Gastrocnemius medialis (tissue), 4 donors: Measurements from ENCODE around the gene EPHA2. TPM values are rescaled to one million over a fixed set of nuclear protein-coding genes. Genes with fewer than 3 reads are reported as not detected.
A peak's percentile ranks its signal among the peaks of the same experiment; 100 is the strongest.

Source experiments
- ATAC-seq, 2 donors: fragments of 150-250 bp; one replicate each; pipeline ENCODE4 v1.9.1; 2016
- DNase-seq, 2 donors: peaks; one replicate each; pipeline ENCODE4 v3.0.0-alpha.2; 2019
- H3K27ac ChIP-seq, 4 donors: fragments of 200-600 bp; sonication (generic); 1 replicate in 1 of 4; 2 replicates in 3 of 4; pipeline ENCODE4 v1.5.1; 2016 to 2018; ENCODE audit warnings: mild to moderate bottlenecking in 2 of 4, moderate library complexity in 1 of 4
- H3K27me3 ChIP-seq, 3 donors: fragments of 200-600 bp; sonication (generic) in 2 of 3; 1 replicate in 1 of 3; 2 replicates in 2 of 3; pipeline versions ENCODE4 v1.5.1 to v1.6.0; 2016 to 2019; ENCODE audit warnings: mild to moderate bottlenecking in 1 of 3, moderate library complexity in 1 of 3
- H3K36me3 ChIP-seq, 2 donors: fragments of 200-600 bp; sonication (generic) in 1 of 2; one replicate each; pipeline ENCODE4 v1.5.1; 2017 to 2018
- H3K4me1 ChIP-seq, 2 donors: fragments of 200-600 bp; sonication (generic) in 1 of 2; one replicate each; pipeline ENCODE4 v1.5.1; 2016 to 2017; ENCODE audit warnings: mild to moderate bottlenecking in 2 of 2
- H3K4me3 ChIP-seq, 4 donors: fragments of 200-600 bp; sonication (generic) in 3 of 4; 1 replicate in 1 of 4; 2 replicates in 3 of 4; pipeline ENCODE4 v1.5.1; 2016 to 2019; ENCODE audit warnings: mild to moderate bottlenecking in 2 of 4
- H3K9me3 ChIP-seq, 3 donors: fragments of 200-600 bp; sonication (generic) in 2 of 3; 1 replicate in 1 of 3; 2 replicates in 2 of 3; pipeline ENCODE4 v1.5.1; 2016 to 2019
- CTCF ChIP-seq, 5 experiments: fragments of 450-650 bp in 3 of 5; fragments of 200-600 bp in 2 of 5; sonication (generic) in 2 of 5; IDR thresholded peaks in 4 of 5; conservative IDR thresholded peaks in 1 of 5; 1 replicate in 4 of 5; 2 replicates in 1 of 5; pipeline ENCODE4 v1.5.1; 2016 to 2019; ENCODE audit warnings: antibody characterized with exemption in 5 of 5, mild to moderate bottlenecking in 3 of 5, moderate library complexity in 3 of 5
- POLR2A ChIP-seq, 2 donors: fragments of 450-650 bp; IDR thresholded peaks; one replicate each; pipeline ENCODE4 v1.6.1; 2017; ENCODE audit warnings: antibody characterized with exemption in 2 of 2, mild to moderate bottlenecking in 2 of 2, moderate library complexity in 2 of 2
- in situ Hi-C, 4 donors: fragments of 200-750 bp; cut with MboI; loops; one replicate each; pipeline versions ENCODE4 v1.15.0 to v1.8.0; 2017; ENCODE audit warnings: low sequenced_read_pairs in 4 of 4
- intact Hi-C: fragments of 100-400 bp; cut with DNase I; formaldehyde crosslinking; loops from one replicate; pipeline ENCODE4 v1.15.1; 2023; ENCODE audit warnings: low total_unique reads
- total RNA-seq, 4 donors: library from RNA; depleted of rRNA; stranded (reverse); fragments of >200 nt; gene quantifications; one replicate each; pipeline versions ENCODE4 v1.1.0 to v1.2.3, GENCODE V29; 2016

Gene EPHA2
- 1 to 10 TPM; 1.2 to 6.4 (median 2.9) TPM for total RNA-seq

- no peaks in the 10 kb centered on the region for H3K9me3 ChIP-seq
- peaks cover 4 to 8% (median 5%) of the 10 kb centered on the region in 3 donors for H3K27me3 ChIP-seq
- H3K36me3 ChIP-seq, result no peaks in the 10 kb centered on the region
- H3K4me1 ChIP-seq, result peaks cover 19 to 42% of the 10 kb centered on the region in 2 donors
- ATAC-seq (peak; percentile 46 to 63), DNase-seq (peak; percentile 42 to 59)
- TF ChIP-seq POLR2A (IDR thresholded peaks at IDR 0.05) (peak; percentile 48 to 77), CTCF (IDR thresholded peaks at IDR 0.05 in 4 of 5, conservative IDR thresholded peaks at IDR 0.05 in 1 of 5) (no peak)
- H3K27ac ChIP-seq, result peak within 1 kb of the TSS; percentile 74 to 84 (median 80)
- in situ Hi-C loops (no loop called here), intact Hi-C loops (loop anchor here (2.0 kb wide), 1 partner anchor 27 kb away; no protein-coding TSS in a partner anchor)
- H3K4me3 ChIP-seq, result peak within 1 kb of the TSS; percentile 64 to 85 (median 70)
Observed at GRCh38 chr1:16155537-16156410, at the start of gene EPHA2. EPHA2 (minus strand) TSS chr1:16156069; CDS start chr1:16155932, 137 bp downstream.

GRCh38 chr1:16205334-16205671 is 49.4 kb upstream of the EPHA2 start:
- TF ChIP-seq CTCF (IDR thresholded peaks at IDR 0.05 in 4 of 5, conservative IDR thresholded peaks at IDR 0.05 in 1 of 5) (no peak), POLR2A (IDR thresholded peaks at IDR 0.05) (no peak)
- Histone ChIP-seq H3K4me3 (no peak overlapping the region), H3K27ac (peak overlapping the region in 1 of 4 donors; percentile 76), H3K9me3 (no peaks in the 10 kb centered on the region), H3K27me3 (peaks cover 6 to 9% (median 6%) of the 10 kb centered on the region in 3 donors), H3K4me1 (peaks cover 4 to 6% of the 10 kb centered on the region in 2 donors), H3K36me3 (no peaks in the 10 kb centered on the region)
- ATAC-seq (no peak), DNase-seq (no peak)
- in situ Hi-C loops (no loop called here), intact Hi-C loops (loop anchor here (5.0 kb wide), 1 partner anchor 157 kb away; no protein-coding TSS in a partner anchor)

GRCh38 chr1:16204634-16205333 is 48.9 kb upstream of the EPHA2 start:
- TF ChIP-seq POLR2A (IDR thresholded peaks at IDR 0.05), result no peak
- peak in 1 of 5 experiments; percentile 12 for TF ChIP-seq CTCF (IDR thresholded peaks at IDR 0.05 in 4 of 5, conservative IDR thresholded peaks at IDR 0.05 in 1 of 5)
- H3K27me3 ChIP-seq, result peaks cover 6 to 9% (median 6%) of the 10 kb centered on the region in 3 donors
- DNase-seq (no peak), ATAC-seq (no peak)
- H3K9me3 ChIP-seq, result no peaks in the 10 kb centered on the region
- in situ Hi-C loops (no loop called here), intact Hi-C loops (loop anchor here (5.0 kb wide), 1 partner anchor 158 kb away; no protein-coding TSS in a partner anchor)
- H3K27ac ChIP-seq, result no peak overlapping the region
- no peaks in the 10 kb centered on the region for H3K36me3 ChIP-seq
- H3K4me3 ChIP-seq, result no peak overlapping the region
- peaks cover 4 to 6% of the 10 kb centered on the region in 2 donors for H3K4me1 ChIP-seq

GRCh38 chr1:16204216-16204615 is 48.3 kb upstream of the EPHA2 start:
- intact Hi-C loops (no loop called here), in situ Hi-C loops (no loop called here)
- peaks cover 4 to 6% of the 10 kb centered on the region in 2 donors for H3K4me1 ChIP-seq

GRCh38 chr1:16203550-16203949 is 47.7 kb upstream of the EPHA2 start:
- no peak for ATAC-seq
- in situ Hi-C loops (no loop called here), intact Hi-C loops (no loop called here)
- no peak overlapping the region for H3K27ac ChIP-seq
- no peaks in the 10 kb centered on the region for H3K9me3 ChIP-seq
- peaks cover 4 to 6% of the 10 kb centered on the region in 2 donors for H3K4me1 ChIP-seq
- peaks cover 6 to 9% (median 6%) of the 10 kb centered on the region in 3 donors for H3K27me3 ChIP-seq
- no peaks in the 10 kb centered on the region for H3K36me3 ChIP-seq
- H3K4me3 ChIP-seq, result no peak overlapping the region
- no peak for DNase-seq
- TF ChIP-seq CTCF (IDR thresholded peaks at IDR 0.05 in 4 of 5, conservative IDR thresholded peaks at IDR 0.05 in 1 of 5) (no peak), POLR2A (IDR thresholded peaks at IDR 0.05) (no peak)

More at GRCh38 chr1:16204216-16204615, 48.3 kb upstream of the EPHA2 start:
- DNase-seq (no peak), ATAC-seq (no peak)
- Histone ChIP-seq H3K4me3 (no peak overlapping the region), H3K9me3 (no peaks in the 10 kb centered on the region), H3K27me3 (peaks cover 6 to 9% (median 6%) of the 10 kb centered on the region in 3 donors), H3K36me3 (no peaks in the 10 kb centered on the region), H3K27ac (no peak overlapping the region)
- TF ChIP-seq POLR2A (IDR thresholded peaks at IDR 0.05), result no peak
